Activated CD4-positive, alpha-beta T cell treated with anti-CD3 and anti-CD28 coated beads, Interleukin-2, amount 10 ng/mL, durations not matched to agents 24 days and 14 days (primary cell): Measurements from ENCODE around the gene ST6GALNAC3. TPM values are rescaled to one million over a fixed set of nuclear protein-coding genes. Genes with fewer than 3 reads are reported as not detected.
A peak's percentile ranks its signal among the peaks of the same experiment; 100 is the strongest.

ENCODE experiments used
- DNase-seq: peaks from one replicate; pipeline ENCODE4 v3.0.0; 2022
- H3K27ac Mint-ChIP-seq: one replicate; pipeline ENCODE4 v1.8.0; 2022; ENCODE audit warnings: mild to moderate bottlenecking, mixed read lengths
- H3K27me3 Mint-ChIP-seq: one replicate; pipeline ENCODE4 v1.8.0; 2022; ENCODE audit warnings: mixed read lengths
- H3K36me3 Mint-ChIP-seq: one replicate; pipeline ENCODE4 v1.8.0; 2022; ENCODE audit warnings: low read depth, mild to moderate bottlenecking, mixed read lengths
- H3K4me1 Mint-ChIP-seq: one replicate; pipeline ENCODE4 v1.8.0; 2021; ENCODE audit warnings: mixed read lengths
- H3K4me3 Mint-ChIP-seq: one replicate; pipeline ENCODE4 v1.8.0; 2022; ENCODE audit warnings: mild to moderate bottlenecking, moderate library complexity, mixed read lengths
- H3K9me3 Mint-ChIP-seq: one replicate; pipeline ENCODE4 v1.8.0; 2021; ENCODE audit warnings: mixed read lengths
- intact Hi-C: fragments of 100-400 bp; cut with micrococcal nuclease; formaldehyde crosslinking; loops from one replicate; pipeline ENCODE4 v1.15.1; 2023
- total RNA-seq: library from RNA; stranded (reverse); gene quantifications from 2 replicates; pipeline ENCODE4 v1.2.3, GENCODE V29; 2022

ST6GALNAC3 gene
- total RNA-seq, 1 donor from 2014 or later: 0.28 TPM

DNA sequence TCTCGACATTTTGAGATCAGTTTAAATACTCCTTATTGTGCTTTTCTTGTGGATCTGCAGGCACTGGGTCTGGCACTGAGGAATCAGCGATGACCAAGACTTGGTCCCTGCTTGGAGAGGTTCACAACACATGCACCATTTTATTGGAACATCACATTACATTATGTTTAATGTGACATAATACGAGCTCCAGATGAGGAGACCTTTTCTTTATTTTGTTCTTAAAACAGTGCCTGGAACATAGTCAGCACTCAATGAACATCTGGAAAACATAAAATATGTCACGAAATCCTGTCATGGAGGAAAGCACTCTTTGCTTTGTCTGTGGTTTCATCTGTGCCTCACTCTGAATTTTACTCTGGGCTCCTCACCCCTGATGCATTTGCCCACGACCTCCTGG, 110.7 kb downstream of the ST6GALNAC3 start:
- no peak for DNase-seq
- intact Hi-C loops: no loop called here
- Mint-ChIP-seq H3K27me3 (no peaks in the 10 kb centered on the region), H3K36me3 (no peaks in the 10 kb centered on the region), H3K27ac (peak overlapping the region; percentile 48), H3K4me1 (no peaks in the 10 kb centered on the region), H3K4me3 (no peak overlapping the region), H3K9me3 (peaks cover 16% of the 10 kb centered on the region)

DNA sequence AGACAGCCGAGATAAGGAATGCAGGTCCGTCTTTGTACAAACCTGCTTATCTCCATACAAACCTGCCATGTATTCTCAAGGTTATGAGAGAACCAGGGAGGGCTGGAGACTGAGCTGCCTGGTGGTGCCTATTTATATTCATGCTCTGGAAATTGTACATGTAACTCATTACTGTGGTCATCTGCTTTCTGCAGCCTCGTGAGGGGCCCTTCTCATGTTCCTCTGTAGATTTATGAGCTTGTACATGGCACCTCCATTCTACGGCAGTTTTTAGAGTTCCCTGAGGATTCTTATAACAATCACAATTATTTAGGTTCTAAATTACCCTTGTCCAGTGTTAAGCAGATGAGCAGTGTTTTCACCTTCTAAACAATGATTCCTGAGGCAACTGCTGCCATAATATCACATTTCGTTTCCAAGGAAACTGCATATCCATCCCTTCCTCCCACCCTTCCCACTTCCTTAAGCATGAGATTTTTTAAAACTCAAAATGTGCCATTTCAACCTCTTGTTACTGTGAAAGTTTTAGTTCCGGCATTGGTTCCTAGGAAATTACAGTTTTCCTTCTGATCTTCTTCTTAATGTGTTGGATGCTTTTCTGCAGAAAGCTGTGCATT, 112.1 kb downstream of the ST6GALNAC3 start:
- H3K27me3 Mint-ChIP-seq: no peaks in the 10 kb centered on the region
- H3K9me3 Mint-ChIP-seq: peaks cover 12% of the 10 kb centered on the region
- DNase-seq: no peak
- H3K4me3 Mint-ChIP-seq: no peak overlapping the region
- no peaks in the 10 kb centered on the region for H3K36me3 Mint-ChIP-seq
- H3K4me1 Mint-ChIP-seq: no peaks in the 10 kb centered on the region
- intact Hi-C loops: no loop called here
- H3K27ac Mint-ChIP-seq: no peak overlapping the region

DNA sequence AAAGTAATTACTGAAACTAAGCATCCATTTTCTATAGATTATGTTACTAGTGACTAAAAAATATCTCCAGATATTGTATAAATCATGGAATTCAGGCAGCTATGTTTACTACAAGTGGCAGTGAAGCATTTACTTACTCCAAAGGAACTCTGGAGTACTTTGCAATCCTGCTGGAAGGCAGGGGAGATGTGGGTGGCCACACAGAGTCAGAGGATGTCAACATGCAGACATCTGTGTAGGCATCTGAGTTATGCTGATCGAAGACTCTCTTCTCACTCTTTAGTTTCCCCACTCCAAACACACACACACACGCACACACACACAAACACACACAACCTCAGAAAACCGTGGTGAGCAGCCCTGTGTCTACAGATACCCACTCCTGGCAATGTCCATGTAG, 112.9 kb downstream of the ST6GALNAC3 start:
- Mint-ChIP-seq H3K4me3 (no peak overlapping the region), H3K27me3 (no peaks in the 10 kb centered on the region), H3K4me1 (no peaks in the 10 kb centered on the region), H3K27ac (no peak overlapping the region), H3K9me3 (peaks cover 12% of the 10 kb centered on the region), H3K36me3 (no peaks in the 10 kb centered on the region)
- intact Hi-C loops: no loop called here
- DNase-seq: no peak

DNA sequence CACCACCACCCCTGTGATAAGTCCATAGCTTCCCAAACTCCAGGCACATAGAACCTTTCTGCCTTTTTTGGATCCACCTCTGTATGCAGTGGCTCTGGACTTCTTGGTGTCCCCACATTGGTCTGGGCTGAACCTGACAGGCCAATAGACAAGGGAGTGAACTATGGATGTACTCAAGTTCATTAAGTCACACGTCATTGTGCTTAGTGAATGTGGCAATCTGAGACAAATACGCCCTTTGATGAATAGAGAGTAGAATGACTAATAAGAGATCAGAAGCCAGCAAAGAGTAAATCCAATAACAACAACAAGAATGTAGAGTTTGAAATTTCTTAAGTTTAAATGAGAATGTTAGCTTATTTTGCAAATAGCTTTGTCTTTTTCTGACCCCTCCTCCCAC, 114.8 kb downstream of the ST6GALNAC3 start:
- Mint-ChIP-seq H3K4me1 (no peaks in the 10 kb centered on the region), H3K27me3 (no peaks in the 10 kb centered on the region), H3K4me3 (no peak overlapping the region), H3K36me3 (no peaks in the 10 kb centered on the region), H3K27ac (no peak overlapping the region), H3K9me3 (peaks cover 12% of the 10 kb centered on the region)
- intact Hi-C loops: no loop called here
- DNase-seq: no peak

DNA sequence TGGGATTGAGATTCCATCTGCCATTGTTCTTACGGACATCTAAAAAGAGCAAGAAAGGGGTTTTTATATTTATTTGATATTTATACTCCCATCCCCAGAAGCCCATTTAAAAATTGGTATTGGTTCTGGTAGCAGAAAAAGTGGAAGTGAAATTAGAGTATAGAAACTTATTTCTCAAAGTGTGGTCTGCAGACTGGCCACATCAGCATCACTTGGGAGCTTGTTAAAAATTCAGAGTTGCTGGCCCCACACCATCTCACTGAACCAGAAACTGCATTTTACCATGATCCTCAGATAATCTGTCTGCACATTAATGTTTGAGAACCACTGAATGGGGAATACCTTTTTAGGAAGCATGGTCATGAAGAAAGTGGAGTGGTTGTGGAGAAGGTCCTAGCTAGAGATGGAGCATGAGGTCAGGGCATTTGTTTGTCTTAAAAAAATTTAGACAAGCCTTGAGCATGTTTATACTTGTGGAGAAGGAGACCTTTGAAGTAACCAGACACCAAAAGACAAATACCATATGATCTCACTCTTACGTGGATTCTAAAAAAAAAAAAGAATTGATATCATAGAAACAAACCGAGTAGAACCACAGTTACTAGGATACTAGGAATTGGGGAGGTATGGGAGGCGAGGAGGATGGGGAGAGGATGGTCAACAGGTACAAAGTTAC, 116.3 kb downstream of the ST6GALNAC3 start:
- intact Hi-C loops: no loop called here
- H3K27ac Mint-ChIP-seq: no peak overlapping the region
- H3K27me3 Mint-ChIP-seq: no peaks in the 10 kb centered on the region
- H3K36me3 Mint-ChIP-seq: no peaks in the 10 kb centered on the region
- peaks cover 12% of the 10 kb centered on the region for H3K9me3 Mint-ChIP-seq
- H3K4me3 Mint-ChIP-seq: no peak overlapping the region
- no peak for DNase-seq
- H3K4me1 Mint-ChIP-seq: no peaks in the 10 kb centered on the region

DNA sequence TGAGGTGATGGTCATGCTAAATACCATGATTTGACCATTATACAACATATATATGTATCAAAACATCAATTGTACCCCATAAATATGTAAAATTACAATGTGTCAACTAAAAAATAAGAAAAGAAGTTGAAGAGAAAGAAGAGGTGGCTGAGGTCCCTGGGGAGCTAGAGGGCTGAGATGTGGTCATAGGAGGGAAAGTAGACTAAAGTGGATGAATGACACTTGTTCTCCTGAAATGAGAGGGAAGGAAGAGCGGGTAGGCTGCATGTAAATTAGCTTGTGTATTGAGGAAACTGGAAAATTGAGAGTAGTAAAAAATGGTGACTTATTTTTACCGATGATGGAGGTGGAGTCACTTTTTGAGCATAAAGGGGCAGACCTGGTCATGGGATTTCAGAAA, 117.0 kb downstream of the ST6GALNAC3 start:
- no peaks in the 10 kb centered on the region for H3K4me1 Mint-ChIP-seq
- no peaks in the 10 kb centered on the region for H3K27me3 Mint-ChIP-seq
- no peak for DNase-seq
- no peak overlapping the region for H3K27ac Mint-ChIP-seq
- H3K4me3 Mint-ChIP-seq: no peak overlapping the region
- no peaks in the 10 kb centered on the region for H3K36me3 Mint-ChIP-seq
- intact Hi-C loops: no loop called here
- peaks cover 12% of the 10 kb centered on the region for H3K9me3 Mint-ChIP-seq

DNA sequence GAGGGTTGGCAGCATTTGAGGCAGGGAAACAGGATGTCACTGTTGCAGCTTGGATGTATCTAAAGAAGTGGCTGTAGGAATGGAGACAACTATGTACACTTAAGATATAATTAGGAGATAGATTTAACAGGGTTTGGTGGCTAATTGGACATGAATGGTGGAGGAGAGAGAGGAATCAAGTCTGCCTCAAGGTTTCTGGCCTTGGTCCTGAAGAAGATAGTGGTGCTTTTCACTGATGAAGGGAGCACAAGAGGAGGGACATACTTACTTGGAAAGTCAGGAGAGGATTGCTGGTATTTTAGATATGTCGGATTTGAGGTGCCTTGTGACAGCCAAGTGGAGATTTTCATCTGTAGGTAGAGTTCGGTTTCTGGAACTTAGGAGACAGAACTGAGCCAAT, 123.9 kb downstream of the ST6GALNAC3 start:
- Mint-ChIP-seq H3K4me1 (no peaks in the 10 kb centered on the region), H3K9me3 (peaks cover 3% of the 10 kb centered on the region), H3K27ac (no peak overlapping the region), H3K36me3 (no peaks in the 10 kb centered on the region), H3K4me3 (no peak overlapping the region), H3K27me3 (no peaks in the 10 kb centered on the region)
- intact Hi-C loops: no loop called here
- DNase-seq: no peak

DNA sequence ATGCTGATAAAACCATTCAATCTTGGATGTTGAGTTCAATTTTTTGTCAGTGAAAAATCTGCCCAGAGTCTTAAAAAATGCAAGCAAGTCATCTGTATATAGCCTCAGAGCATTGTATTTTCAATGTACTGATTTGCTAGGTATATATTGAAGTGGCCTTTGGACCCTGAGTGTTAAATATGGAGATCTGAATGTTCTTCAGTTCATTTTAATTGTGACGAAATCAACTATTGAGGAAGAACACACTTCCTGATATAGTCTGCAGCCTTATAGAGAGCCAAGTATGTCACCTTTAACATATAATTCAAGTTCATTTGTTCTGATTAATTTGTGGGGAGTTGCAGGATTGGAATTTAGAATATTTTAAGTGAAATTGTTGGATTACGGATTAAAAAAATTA, 128.1 kb downstream of the ST6GALNAC3 start:
- no peak for DNase-seq
- Mint-ChIP-seq H3K36me3 (no peaks in the 10 kb centered on the region), H3K9me3 (no peaks in the 10 kb centered on the region), H3K4me3 (no peak overlapping the region), H3K27ac (no peak overlapping the region), H3K27me3 (no peaks in the 10 kb centered on the region), H3K4me1 (no peaks in the 10 kb centered on the region)
- intact Hi-C loops: no loop called here

DNA sequence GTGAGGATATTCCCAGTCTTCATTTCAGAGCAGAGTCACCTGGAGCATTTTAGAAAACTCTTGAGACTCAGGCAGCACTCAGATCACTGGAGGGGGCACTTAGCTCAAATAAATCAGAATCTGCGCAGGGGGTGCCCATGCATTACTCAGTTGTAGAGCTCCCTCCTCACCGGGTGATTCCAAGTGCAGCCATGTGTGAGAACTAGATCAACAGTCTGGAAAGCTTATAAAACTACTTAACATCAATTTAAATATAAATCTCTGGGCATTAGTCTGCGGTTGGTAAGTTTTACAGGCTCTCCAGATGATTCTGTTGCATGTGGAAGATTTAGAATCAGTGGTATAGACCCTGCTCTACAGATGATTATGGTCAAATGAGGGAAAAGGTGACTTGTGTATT, 128.6 kb downstream of the ST6GALNAC3 start:
- DNase-seq: no peak
- Mint-ChIP-seq H3K27me3 (no peaks in the 10 kb centered on the region), H3K36me3 (no peaks in the 10 kb centered on the region), H3K4me3 (no peak overlapping the region), H3K9me3 (no peaks in the 10 kb centered on the region), H3K4me1 (no peaks in the 10 kb centered on the region), H3K27ac (no peak overlapping the region)
- intact Hi-C loops: no loop called here

DNA sequence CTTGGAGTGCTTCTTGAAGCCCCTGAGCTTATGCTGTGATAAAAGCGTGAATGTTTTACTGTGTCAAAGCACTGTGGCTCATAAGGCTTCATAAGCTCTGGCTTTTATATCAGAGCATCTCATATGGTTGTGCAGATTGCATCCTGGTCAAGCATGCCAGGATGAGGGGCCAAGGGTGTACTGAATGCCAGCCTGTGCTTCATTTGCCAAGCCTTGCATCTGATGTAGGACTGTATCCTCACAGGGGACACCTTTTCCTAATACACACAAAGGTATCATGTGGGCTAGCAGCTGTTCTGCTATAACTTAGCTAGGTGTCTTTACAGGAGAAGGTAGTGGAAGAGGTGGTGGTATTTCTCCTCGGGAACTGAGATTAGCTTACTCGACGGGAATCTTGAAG, 134.7 kb downstream of the ST6GALNAC3 start:
- Mint-ChIP-seq H3K4me1 (no peaks in the 10 kb centered on the region), H3K36me3 (no peaks in the 10 kb centered on the region), H3K9me3 (peaks cover 4% of the 10 kb centered on the region), H3K27ac (no peak overlapping the region), H3K4me3 (no peak overlapping the region), H3K27me3 (no peaks in the 10 kb centered on the region)
- intact Hi-C loops: no loop called here
- no peak for DNase-seq

DNA sequence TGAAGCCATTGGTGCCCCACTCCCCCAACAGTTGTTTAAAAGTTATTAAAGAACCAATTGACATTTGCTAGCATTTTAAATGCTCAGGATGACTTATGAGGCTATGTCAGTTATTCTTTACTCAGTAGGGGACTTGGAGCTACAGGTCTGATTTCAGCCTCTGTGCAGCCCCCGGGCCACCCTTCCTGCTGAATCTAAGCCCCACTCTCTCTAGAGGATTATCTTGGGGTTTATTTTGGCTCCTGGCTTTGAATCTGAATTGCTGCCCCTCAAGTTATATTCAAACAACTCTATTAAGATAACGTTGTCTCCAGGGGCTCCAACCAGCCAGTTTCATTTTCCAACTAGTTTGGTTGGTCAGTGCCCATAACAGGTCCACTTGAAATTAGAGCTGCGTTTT, 135.1 kb downstream of the ST6GALNAC3 start:
- DNase-seq: no peak
- intact Hi-C loops: no loop called here
- Mint-ChIP-seq H3K27ac (no peak overlapping the region), H3K27me3 (no peaks in the 10 kb centered on the region), H3K4me3 (no peak overlapping the region), H3K36me3 (no peaks in the 10 kb centered on the region), H3K9me3 (peaks cover 4% of the 10 kb centered on the region), H3K4me1 (no peaks in the 10 kb centered on the region)

DNA sequence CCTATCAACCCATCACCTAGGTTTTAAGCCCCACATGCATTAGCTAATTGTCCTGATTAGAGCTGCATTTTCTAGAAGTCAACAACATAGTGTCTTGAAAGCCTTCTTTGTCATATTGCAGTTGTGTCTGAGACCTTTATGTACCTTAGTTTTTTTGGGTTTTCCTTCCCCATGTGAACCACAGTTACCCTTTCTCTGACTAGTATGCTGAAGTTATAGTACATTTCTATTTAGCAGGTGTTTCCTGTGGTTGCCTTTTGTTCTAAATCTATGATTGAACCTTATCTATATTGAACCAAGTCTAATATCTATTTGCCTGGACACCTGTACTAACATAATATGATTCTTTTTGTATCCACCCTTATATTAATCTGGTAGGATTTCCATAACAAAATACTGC, 135.6 kb downstream of the ST6GALNAC3 start:
- no peaks in the 10 kb centered on the region for H3K27me3 Mint-ChIP-seq
- H3K4me1 Mint-ChIP-seq: no peaks in the 10 kb centered on the region

DNA sequence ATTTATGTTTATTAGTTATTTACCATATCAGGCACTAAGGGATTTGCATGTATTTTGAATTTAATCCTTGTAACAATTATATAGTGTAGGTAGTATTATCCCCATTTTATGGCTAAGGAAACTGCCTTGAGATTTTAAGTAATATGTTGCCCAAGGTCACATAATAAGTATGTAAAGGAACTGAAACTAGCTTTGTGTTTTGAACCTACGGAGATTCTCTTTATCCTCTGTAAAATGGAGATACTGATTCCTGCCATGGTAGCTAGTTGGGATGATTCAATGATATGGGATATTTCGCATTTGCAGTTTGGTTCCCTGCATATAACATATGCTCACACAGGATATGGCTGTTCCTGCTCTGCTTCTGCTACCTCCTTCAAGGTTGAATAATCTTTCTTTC, 144.3 kb downstream of the ST6GALNAC3 start:
- Mint-ChIP-seq H3K9me3 (peaks cover 14% of the 10 kb centered on the region), H3K36me3 (no peaks in the 10 kb centered on the region), H3K27me3 (peaks cover 2% of the 10 kb centered on the region), H3K27ac (no peak overlapping the region), H3K4me1 (peaks cover 4% of the 10 kb centered on the region), H3K4me3 (no peak overlapping the region)
- intact Hi-C loops: no loop called here
- no peak for DNase-seq

More for the DNA sequence above, 135.6 kb downstream of the ST6GALNAC3 start:
- DNase-seq: no peak
- Mint-ChIP-seq H3K9me3 (peaks cover 4% of the 10 kb centered on the region), H3K36me3 (no peaks in the 10 kb centered on the region), H3K4me3 (no peak overlapping the region), H3K27ac (no peak overlapping the region)
- intact Hi-C loops: no loop called here

DNA sequence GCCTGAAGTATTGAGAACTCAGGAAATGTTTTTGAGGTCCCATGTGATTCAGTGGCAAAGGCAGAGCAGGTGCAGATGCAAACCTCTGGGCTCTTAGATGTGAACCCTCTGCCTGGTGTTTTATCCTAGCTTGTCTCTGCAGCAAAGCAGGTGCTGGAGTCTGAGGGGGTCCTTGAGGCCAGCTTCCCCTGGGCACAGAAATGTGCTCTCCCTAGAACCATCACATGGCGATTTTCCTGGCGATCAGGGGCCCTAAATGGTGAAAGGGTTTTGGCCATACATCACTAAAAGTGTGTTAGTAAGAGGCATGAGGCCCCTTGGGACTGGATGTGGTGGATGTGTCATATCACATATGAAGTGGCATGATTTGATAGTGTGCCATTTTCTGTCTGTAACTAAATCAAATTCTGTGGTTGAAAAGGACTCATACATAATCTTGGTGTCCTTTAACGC, 144.8 kb downstream of the ST6GALNAC3 start:
- Mint-ChIP-seq H3K4me3 (no peak overlapping the region), H3K27me3 (peaks cover 2% of the 10 kb centered on the region), H3K27ac (no peak overlapping the region), H3K36me3 (no peaks in the 10 kb centered on the region), H3K9me3 (peaks cover 14% of the 10 kb centered on the region), H3K4me1 (peaks cover 4% of the 10 kb centered on the region)
- no peak for DNase-seq
- intact Hi-C loops: no loop called here

DNA sequence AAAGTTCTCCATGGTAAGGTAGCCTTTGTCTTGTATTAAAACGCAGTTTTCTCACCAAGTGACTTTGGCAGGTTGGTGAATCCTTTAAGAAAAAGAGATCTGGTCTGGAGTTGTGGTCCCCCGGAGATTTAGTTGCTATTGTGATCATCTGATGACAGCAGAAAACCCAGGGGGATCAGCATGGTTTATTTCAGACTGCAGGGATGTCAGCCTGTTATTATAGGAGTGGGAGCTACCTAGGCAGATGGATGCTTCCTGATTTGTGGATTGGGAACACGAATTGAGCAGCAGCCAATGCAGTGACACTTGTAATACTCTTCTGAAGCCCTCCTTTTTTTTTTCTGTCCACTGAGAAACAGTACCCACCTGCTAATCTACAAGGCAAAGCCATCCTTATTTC, 150.2 kb downstream of the ST6GALNAC3 start:
- Mint-ChIP-seq H3K36me3 (no peaks in the 10 kb centered on the region), H3K9me3 (peaks cover 13% of the 10 kb centered on the region), H3K4me1 (peaks cover under 1% of the 10 kb centered on the region), H3K27me3 (no peaks in the 10 kb centered on the region), H3K27ac (no peak overlapping the region), H3K4me3 (no peak overlapping the region)
- no peak for DNase-seq
- intact Hi-C loops: no loop called here
